GM18858 (cell line): ENCODE data around the gene NT5C3B.

ENCODE experiments used
- ATAC-seq: cut with Tn5 transposase; IDR thresholded peaks from one replicate; pipeline ENCODE4 v1.9.1; 2021; ENCODE audit not compliant: unreplicated experiment

The NT5C3B gene

GRCh38 chr17:41811549-41812380 is 24.3 kb downstream of the NT5C3B start, which contains the start of gene P3H4:
TSS of gene P3H4 (minus strand) at chr17:41811949. CDS start at chr17:41811915, 34 bp downstream.
- ATAC-seq: no peak

- ATAC-seq: no peak
Measured at GRCh38 chr17:41810659-41811548, 25.1 kb downstream of the NT5C3B start.

- no peak for ATAC-seq
Measured at GRCh38 chr17:41806685-41807445, 29.2 kb downstream of the NT5C3B start.

- ATAC-seq: no peak
Measured at GRCh38 chr17:41803049-41804020, 32.7 kb downstream of the NT5C3B start.

GRCh38 chr17:41801374-41802271 is 34.4 kb downstream of the NT5C3B start:
- no peak for ATAC-seq

- no peak for ATAC-seq
Measured at GRCh38 chr17:41800601-41801373, 35.2 kb downstream of the NT5C3B start.

GRCh38 chr17:41799366-41799765 is 36.7 kb downstream of the NT5C3B start:
- ATAC-seq: no peak

GRCh38 chr17:41797377-41797776 is 38.7 kb downstream of the NT5C3B start:
- no peak for ATAC-seq

- no peak for ATAC-seq
Measured at GRCh38 chr17:41796121-41796895, 39.7 kb downstream of the NT5C3B start.

DNA sequence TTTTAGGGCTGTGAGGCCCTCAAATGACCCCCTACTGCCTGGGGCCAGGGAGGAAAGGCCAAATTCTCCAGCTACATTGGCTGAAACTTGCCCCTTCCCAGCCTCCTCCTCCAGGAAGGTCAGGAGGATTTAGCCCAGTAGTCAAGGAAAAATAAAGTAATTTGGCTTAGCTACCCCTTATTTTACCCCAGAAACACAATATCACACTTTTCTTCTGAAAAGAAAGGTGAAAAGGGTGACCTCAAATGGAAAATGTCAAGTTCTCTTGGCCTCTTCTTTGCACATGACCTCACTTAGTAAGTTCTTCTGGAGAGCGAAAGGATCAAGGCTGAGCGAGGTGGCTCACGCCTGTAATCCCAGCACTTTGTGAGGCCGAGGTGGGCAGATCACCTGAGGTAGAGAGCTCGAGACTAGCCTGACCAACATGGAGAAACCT is 41.5 kb downstream of the NT5C3B start:
- ATAC-seq: no peak

DNA sequence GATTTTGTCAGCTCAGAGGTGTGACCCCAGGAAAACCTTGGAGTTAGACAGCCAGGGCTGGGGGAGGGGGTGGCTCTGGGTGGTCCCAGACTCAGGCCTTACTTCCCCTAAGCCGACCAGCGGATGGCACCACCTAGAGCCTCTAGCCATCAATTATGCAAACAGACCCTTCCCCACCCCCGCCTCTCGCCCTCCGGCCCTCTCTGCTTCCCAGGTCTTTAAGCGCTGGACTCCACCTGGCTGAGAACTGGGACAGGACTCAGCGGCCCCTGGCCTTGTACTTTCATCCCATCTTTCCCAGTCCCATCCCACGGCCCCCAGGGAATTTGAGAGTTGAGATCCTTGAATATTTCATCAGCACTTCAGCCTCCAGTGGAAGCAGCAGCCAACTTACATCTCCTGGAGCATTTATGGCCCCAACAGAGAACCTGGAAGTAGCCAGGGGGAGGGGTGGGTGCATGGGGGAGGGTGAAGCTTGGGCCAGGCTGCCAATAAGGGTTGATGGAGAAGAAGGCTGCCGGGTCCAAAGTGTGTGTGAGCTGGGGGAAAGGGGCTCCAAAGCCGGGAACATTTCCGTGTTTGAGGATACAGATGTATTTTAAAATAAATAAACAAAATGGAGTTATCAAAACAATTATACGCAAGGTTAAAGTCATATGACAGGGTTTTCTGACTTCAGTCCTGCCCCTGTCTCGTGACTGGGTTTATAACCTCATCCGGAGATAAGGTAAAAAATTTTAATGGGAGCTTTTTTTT is 42.1 kb downstream of the NT5C3B start:
- ATAC-seq: no peak

DNA sequence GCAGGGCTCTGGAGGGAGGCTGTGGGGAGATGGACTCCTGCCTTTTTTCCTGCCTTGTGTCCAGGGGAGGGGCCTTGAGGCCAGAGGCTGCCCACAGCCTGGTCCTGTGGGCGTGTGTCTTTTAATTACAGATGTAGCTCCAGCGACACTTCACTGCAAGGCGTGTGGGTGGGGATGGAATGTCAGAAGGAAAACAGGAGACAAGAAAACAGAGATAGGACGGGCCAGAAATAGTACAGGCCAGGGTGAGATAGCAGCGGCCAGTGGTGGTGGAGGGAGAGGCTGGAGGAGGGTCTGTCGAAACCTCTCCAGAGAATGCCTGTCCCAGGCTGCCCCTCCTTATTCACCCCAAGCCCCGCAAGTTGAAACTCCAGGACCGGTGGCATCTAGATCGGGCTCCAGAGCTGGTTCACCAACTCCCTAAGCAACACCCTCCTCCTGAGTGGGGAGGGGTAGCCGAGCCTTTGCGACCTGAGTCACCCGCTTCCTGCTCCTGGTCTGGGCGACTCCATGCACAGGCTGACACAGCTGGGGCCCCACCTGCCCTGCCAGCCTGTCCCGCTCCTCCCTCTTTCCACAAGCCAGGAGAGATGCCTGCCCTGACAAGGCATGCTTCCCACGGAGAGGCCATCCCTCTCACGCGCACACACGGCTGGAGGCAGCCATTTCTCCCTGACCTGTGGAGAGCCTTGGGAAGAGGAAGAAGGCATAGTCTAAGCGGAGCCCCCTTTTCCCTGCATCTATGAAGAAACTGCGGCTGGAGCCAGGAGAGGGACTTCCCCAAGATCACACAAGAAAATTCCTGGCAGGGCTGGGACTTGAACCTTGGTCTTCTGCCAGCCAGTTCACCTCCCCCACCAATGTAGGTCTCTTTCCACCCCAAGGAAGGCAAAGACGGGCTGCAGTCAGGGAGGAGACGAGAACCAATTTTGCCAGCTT is 42.9 kb downstream of the NT5C3B start:
- ATAC-seq: no peak

- no peak for ATAC-seq
Measured at GRCh38 chr17:41787021-41787418, 49.0 kb downstream of the NT5C3B start.

DNA sequence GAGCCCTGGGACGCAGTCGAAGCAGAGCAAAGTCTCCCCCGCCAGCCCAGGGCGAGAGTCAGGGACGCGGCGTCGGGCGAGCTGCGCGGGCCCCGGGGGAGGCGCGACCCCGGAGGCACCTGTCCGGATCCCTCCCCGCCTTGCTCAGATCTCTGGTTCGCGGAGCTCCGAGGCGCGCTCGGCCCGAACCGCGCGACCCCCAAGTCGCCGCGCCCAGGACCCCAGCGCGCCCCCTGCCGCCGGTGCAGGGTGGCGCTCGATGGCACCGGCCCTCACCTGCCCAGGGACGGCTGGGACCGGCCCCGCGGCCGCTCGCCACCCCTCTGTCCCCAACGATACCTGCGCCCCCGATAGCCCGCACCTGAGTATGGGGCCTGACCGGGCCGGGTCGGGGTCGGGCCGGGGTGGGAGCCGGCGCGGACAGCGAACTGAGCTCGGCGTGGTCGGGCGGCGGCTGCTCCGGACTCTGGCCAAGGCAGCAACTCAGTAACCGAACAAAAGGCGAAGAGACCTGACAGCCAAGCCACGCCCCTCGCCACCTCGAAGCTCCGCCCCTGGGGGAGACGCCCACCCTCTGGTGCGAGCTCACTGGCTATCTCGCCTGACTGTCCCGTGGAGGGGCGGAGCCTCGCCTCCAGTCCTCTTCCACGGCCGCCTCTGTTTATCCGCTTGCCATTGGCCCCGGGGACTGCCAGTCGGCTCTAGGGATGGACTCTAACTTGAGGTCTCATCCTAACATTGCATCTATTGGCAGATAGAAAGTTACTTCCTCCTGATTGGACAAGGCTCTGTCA is 49.6 kb downstream of the NT5C3B start, which contains the start of gene JUP:
Gene JUP, minus strand, starts transcription at position 485 of the 794 bp plus-strand sequence. CDS start 14,857 bp downstream, outside the sequence.
- no peak for ATAC-seq

DNA sequence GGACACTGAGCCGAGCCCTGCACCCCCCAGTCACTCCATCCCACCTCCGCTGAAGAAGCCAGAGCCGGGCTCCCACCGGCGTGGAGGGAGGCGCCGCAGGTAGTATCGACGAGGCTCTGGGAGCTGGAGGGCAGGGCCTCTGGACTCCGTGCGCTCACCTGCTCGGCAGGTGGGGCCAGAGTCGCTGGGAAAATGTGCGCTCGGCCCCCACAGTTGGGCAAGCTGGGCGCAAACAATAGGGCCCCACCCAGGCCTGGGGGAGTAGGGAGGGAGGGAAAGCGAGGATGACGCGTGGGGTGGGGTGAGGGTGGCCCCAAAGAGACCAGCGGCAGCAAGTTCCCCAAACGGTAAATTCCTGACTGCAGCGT is 50.2 kb downstream of the NT5C3B start:
- no peak for ATAC-seq
